Stimulated activated CD8-positive, alpha-beta memory T cell treated with anti-CD3 and anti-CD28 coated beads, Interleukin-4, amount 100 ng/mL, for 4 hours (primary cell): ENCODE measurements around the gene ZSWIM4.

Source experiments
- DNase-seq, 2 donors: peaks; one replicate each; pipeline ENCODE4 v3.0.0-alpha.2; 2020; ENCODE audit warnings: low read depth in 2 of 2, low spot score in 1 of 2

Gene ZSWIM4

GRCh38 chr19:13834244-13835069 lies 39.2 kb downstream of the ZSWIM4 start:
- no peak for DNase-seq

GRCh38 chr19:13835791-13836723 lies 40.8 kb downstream of the ZSWIM4 start:
- DNase-seq: no peak

- no peak for DNase-seq
Measured at GRCh38 chr19:13838435-13839129, 43.3 kb downstream of the ZSWIM4 start.

GRCh38 chr19:13839130-13839937 lies 44.1 kb downstream of the ZSWIM4 start:
- peak; percentile 79 to 89 for DNase-seq

- peak in 1 of 2 donors; percentile 71 for DNase-seq
Measured at GRCh38 chr19:13839938-13840304, 44.7 kb downstream of the ZSWIM4 start.

- no peak for DNase-seq
Measured at GRCh38 chr19:13840305-13841085, 45.3 kb downstream of the ZSWIM4 start.

- DNase-seq: no peak
Measured at GRCh38 chr19:13841086-13841961, 46.1 kb downstream of the ZSWIM4 start.

- no peak for DNase-seq
Measured at GRCh38 chr19:13841962-13842290, 46.7 kb downstream of the ZSWIM4 start.

GRCh38 chr19:13842291-13843103 lies 47.3 kb downstream of the ZSWIM4 start:
- peak in 1 of 2 donors; percentile 63 for DNase-seq

GRCh38 chr19:13843104-13843921 lies 48.1 kb downstream of the ZSWIM4 start:
- DNase-seq: no peak

GRCh38 chr19:13844130-13844631 lies 48.9 kb downstream of the ZSWIM4 start:
- DNase-seq: no peak

- peak; percentile 79 to 93 for DNase-seq
Measured at GRCh38 chr19:13846557-13847406, 51.5 kb downstream of the ZSWIM4 start.

- DNase-seq: peak in 1 of 2 donors; percentile 66
Measured at GRCh38 chr19:13847407-13848339, 52.4 kb downstream of the ZSWIM4 start.

- no peak for DNase-seq
Measured at GRCh38 chr19:13848340-13848677, 53.1 kb downstream of the ZSWIM4 start.
